Measurements from ENCODE around the gene ZNF316.
"Not testable (repeated sequence)": the region's sequence is repeated elsewhere in the genome, so short reads cannot be mapped to it uniquely, and the experiment has no call there.

ZNF316 gene

GRCh38 chr7:6621195-6622133 lies 15.7 kb upstream of the ZNF316 start:
- no peak for DNase-seq

- DNase-seq, result no peak
These were observed 14.9 kb upstream of the ZNF316 start for GRCh38 chr7:6622134-6622710.

- peak; percentile 31 to 43 for DNase-seq
These were observed 13.4 kb upstream of the ZNF316 start for GRCh38 chr7:6623589-6624245.

GRCh38 chr7:6624246-6624611 lies 12.9 kb upstream of the ZNF316 start:
- DNase-seq, result no peak

GRCh38 chr7:6628045-6628444 lies 9.1 kb upstream of the ZNF316 start:
- DNase-seq, result no peak

- DNase-seq, result no peak
These were observed 6.9 kb upstream of the ZNF316 start for GRCh38 chr7:6630007-6630849.

GRCh38 chr7:6631605-6632004 lies 5.5 kb upstream of the ZNF316 start:
- DNase-seq, result no peak

GRCh38 chr7:6634021-6634420 lies 3.1 kb upstream of the ZNF316 start:
- DNase-seq, result no peak

- DNase-seq, result not testable (repeated sequence)
These were observed 2.1 kb upstream of the ZNF316 start for GRCh38 chr7:6634971-6635370.

- peak; percentile 65 to 76 for DNase-seq
These were observed 569 bp downstream of the ZNF316 start for GRCh38 chr7:6637544-6638229.

- DNase-seq, result no peak
These were observed 1.9 kb downstream of the ZNF316 start for GRCh38 chr7:6639032-6639431.

GRCh38 chr7:6639627-6640026 lies 2.5 kb downstream of the ZNF316 start:
- DNase-seq, result no peak

- peak; percentile 50 to 59 for DNase-seq
These were observed 3.2 kb downstream of the ZNF316 start for GRCh38 chr7:6640246-6640721.

GRCh38 chr7:6641305-6642035 lies 4.4 kb downstream of the ZNF316 start:
- DNase-seq, result no peak

GRCh38 chr7:6642239-6642839 lies 5.2 kb downstream of the ZNF316 start:
- no peak for DNase-seq

GRCh38 chr7:6642861-6643640 lies 5.9 kb downstream of the ZNF316 start:
- DNase-seq, result no peak

GRCh38 chr7:6643915-6644625 lies 7.0 kb downstream of the ZNF316 start:
- no peak for DNase-seq

GRCh38 chr7:6644728-6645127 lies 7.6 kb downstream of the ZNF316 start:
- DNase-seq, result no peak

- DNase-seq, result no peak
These were observed 9.3 kb downstream of the ZNF316 start for GRCh38 chr7:6646465-6646864.
